ENCODE data around the gene KIAA1328. TPM values are rescaled to one million over a fixed set of nuclear protein-coding genes. Genes with fewer than 3 reads are reported as not detected.

The KIAA1328 gene
- total RNA-seq, 1 experiment from 2014 or later = 6.2 TPM

DNA sequence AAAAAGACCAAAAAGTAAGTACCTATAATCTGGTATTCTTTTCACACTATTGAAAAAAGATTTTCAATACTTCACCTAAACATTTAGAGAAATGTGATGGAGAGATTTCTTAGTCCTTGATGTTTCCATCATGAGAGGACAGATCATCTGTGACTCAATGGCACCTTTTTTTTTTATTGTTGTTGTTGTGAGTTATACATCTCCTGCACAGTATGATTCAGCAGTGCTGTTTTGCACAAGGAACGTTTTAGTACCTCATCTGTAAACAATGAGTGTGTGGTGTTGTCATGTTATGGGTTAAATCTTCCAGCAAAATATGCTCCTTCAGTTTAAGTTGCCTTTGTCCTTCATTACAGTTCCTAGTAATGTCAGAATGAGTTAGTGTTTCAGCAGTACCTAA, 2.2 kb downstream of the KIAA1328 start:
- Histone ChIP-seq H3K27ac (ENCODE audit: low read length) (no peak overlapping the region; the same call in 1 of the 2 replicates), H3K27me3 (ENCODE audit: control insufficient read depth, insufficient read depth, low read length) (no peaks in the 10 kb centered on the region), H3K4me1 (ENCODE audit: control insufficient read depth, insufficient read depth, low read length) (peaks cover 10% of the 10 kb centered on the region), H3K36me3 (ENCODE audit: control insufficient read depth, insufficient read depth, low read length) (peaks cover 2% of the 10 kb centered on the region; the same call in 1 of the 2 replicates), H3K4me3 (ENCODE audit: low read depth in 2 of 2, low read length in 2 of 2) (no peak overlapping the region), H3K9me3 (ENCODE audit: control insufficient read depth, insufficient read depth, low read depth, low read length) (no peaks in the 10 kb centered on the region)
- no TSS peak for BruUV-seq (replicated peaks)
- DNase-seq (ENCODE audit: low read depth, low spot score) = no peak
- intact Hi-C loops (cut with micrococcal nuclease; ENCODE audit: unreplicated experiment) (no loop called here), in situ Hi-C loops (cut with HindIII; ENCODE audit: low pct_unique_long_range_greater_than_20kb, low sequenced_read_pairs) (no loop called here)
- ChIA-PET CTCF (no interaction called here), POLR2A (no interaction called here)
- ATAC-seq = no peak
- TF ChIP-seq TCF7L2 (IDR thresholded peaks at IDR 0.05; ENCODE audit: low read depth, low read length) = no peak
- TF ChIP-seq, protein P1, sequence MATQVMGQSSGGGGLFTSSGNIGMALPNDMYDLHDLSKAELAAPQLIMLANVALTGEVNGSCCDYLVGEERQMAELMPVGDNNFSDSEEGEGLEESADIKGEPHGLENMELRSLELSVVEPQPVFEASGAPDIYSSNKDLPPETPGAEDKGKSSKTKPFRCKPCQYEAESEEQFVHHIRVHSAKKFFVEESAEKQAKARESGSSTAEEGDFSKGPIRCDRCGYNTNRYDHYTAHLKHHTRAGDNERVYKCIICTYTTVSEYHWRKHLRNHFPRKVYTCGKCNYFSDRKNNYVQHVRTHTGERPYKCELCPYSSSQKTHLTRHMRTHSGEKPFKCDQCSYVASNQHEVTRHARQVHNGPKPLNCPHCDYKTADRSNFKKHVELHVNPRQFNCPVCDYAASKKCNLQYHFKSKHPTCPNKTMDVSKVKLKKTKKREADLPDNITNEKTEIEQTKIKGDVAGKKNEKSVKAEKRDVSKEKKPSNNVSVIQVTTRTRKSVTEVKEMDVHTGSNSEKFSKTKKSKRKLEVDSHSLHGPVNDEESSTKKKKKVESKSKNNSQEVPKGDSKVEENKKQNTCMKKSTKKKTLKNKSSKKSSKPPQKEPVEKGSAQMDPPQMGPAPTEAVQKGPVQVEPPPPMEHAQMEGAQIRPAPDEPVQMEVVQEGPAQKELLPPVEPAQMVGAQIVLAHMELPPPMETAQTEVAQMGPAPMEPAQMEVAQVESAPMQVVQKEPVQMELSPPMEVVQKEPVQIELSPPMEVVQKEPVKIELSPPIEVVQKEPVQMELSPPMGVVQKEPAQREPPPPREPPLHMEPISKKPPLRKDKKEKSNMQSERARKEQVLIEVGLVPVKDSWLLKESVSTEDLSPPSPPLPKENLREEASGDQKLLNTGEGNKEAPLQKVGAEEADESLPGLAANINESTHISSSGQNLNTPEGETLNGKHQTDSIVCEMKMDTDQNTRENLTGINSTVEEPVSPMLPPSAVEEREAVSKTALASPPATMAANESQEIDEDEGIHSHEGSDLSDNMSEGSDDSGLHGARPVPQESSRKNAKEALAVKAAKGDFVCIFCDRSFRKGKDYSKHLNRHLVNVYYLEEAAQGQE (IDR thresholded peaks at IDR 0.05; ENCODE audit: insufficient read depth in 1 of 2, low read depth in 2 of 2, low read length in 1 of 2) = no peak
- no peak for TF ChIP-seq SIN3A (IDR thresholded peaks at IDR 0.05; ENCODE audit: borderline replicate concordance, insufficient read depth, low read depth, low read length)
- no peak for TF ChIP-seq POLR2AphosphoS5 (IDR thresholded peaks at IDR 0.05; ENCODE audit: low read depth, low read length)
- TF ChIP-seq, protein P2, sequence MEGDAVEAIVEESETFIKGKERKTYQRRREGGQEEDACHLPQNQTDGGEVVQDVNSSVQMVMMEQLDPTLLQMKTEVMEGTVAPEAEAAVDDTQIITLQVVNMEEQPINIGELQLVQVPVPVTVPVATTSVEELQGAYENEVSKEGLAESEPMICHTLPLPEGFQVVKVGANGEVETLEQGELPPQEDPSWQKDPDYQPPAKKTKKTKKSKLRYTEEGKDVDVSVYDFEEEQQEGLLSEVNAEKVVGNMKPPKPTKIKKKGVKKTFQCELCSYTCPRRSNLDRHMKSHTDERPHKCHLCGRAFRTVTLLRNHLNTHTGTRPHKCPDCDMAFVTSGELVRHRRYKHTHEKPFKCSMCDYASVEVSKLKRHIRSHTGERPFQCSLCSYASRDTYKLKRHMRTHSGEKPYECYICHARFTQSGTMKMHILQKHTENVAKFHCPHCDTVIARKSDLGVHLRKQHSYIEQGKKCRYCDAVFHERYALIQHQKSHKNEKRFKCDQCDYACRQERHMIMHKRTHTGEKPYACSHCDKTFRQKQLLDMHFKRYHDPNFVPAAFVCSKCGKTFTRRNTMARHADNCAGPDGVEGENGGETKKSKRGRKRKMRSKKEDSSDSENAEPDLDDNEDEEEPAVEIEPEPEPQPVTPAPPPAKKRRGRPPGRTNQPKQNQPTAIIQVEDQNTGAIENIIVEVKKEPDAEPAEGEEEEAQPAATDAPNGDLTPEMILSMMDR (IDR thresholded peaks at IDR 0.05) = no peak

DNA sequence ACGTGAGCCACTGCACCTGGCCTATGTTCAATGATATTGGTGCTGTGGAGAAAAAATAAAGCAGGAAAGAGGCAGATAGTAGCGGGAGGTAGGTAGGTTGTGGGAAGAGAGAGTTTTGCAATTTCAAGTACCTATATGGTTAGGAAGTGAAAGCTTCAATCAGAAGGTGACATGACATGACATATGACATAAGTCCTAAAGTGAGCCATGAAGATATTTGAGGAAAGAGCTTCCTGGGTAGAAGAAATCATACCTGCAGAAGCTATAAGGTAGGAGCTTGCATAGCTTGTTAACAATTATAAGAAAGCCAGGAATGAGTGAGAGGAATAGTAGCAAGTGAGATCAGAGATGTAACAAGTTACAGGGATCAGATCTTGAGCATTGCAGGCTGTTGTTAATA, 4.2 kb downstream of the KIAA1328 start:
- Histone ChIP-seq H3K9me3 (ENCODE audit: control insufficient read depth, insufficient read depth, low read depth, low read length) (no peaks in the 10 kb centered on the region), H3K36me3 (ENCODE audit: control insufficient read depth, insufficient read depth, low read length) (peaks cover 2% of the 10 kb centered on the region; the same call in 1 of the 2 replicates), H3K27ac (ENCODE audit: low read length) (no peak overlapping the region), H3K4me1 (ENCODE audit: control insufficient read depth, insufficient read depth, low read length) (peaks cover 10% of the 10 kb centered on the region), H3K27me3 (ENCODE audit: control insufficient read depth, insufficient read depth, low read length) (no peaks in the 10 kb centered on the region), H3K4me3 (ENCODE audit: low read depth in 2 of 2, low read length in 2 of 2) (no peak overlapping the region)
- ATAC-seq (no peak), DNase-seq (ENCODE audit: low read depth, low spot score) (no peak)
- no TSS peak for BruUV-seq (replicated peaks)
- no peak for TF ChIP-seq POLR2AphosphoS5 (IDR thresholded peaks at IDR 0.05; ENCODE audit: low read depth, low read length)
- TF ChIP-seq, protein P2 (IDR thresholded peaks at IDR 0.05) = no peak
- no peak for TF ChIP-seq TCF7L2 (IDR thresholded peaks at IDR 0.05; ENCODE audit: low read depth, low read length)
- TF ChIP-seq, protein P1 (IDR thresholded peaks at IDR 0.05; ENCODE audit: insufficient read depth in 1 of 2, low read depth in 2 of 2, low read length in 1 of 2) = no peak
- no peak for TF ChIP-seq SIN3A (IDR thresholded peaks at IDR 0.05; ENCODE audit: borderline replicate concordance, insufficient read depth, low read depth, low read length)
- POLR2A ChIA-PET = no interaction called here
- CTCF ChIA-PET = no interaction called here
- in situ Hi-C loops (cut with HindIII; ENCODE audit: low pct_unique_long_range_greater_than_20kb, low sequenced_read_pairs) = no loop called here
- intact Hi-C loops (cut with micrococcal nuclease; ENCODE audit: unreplicated experiment) = no loop called here
